Neural progenitor cell (in vitro differentiated cells): ENCODE results near the gene NWD2.

Source experiments
- EZH2 ChIP-seq: fragments of 200-600 bp; sonication (generic); IDR thresholded peaks from 2 replicates; pipeline ENCODE4 v1.6.1; 2017; ENCODE audit warnings: antibody characterized with exemption, mild to moderate bottlenecking, moderate library complexity
- EZH2phosphoT487 ChIP-seq: fragments of 200-600 bp; sonication (generic); IDR thresholded peaks from 2 replicates; pipeline ENCODE4 v1.6.1; 2017; ENCODE audit warnings: antibody characterized with exemption
- TF ChIP-seq, protein P1 (sequence below): fragments of 200-600 bp; sonication (generic); IDR thresholded peaks from 2 replicates; pipeline ENCODE4 v1.5.1; 2017; ENCODE audit warnings: antibody characterized with exemption, mild to moderate bottlenecking

DNA sequence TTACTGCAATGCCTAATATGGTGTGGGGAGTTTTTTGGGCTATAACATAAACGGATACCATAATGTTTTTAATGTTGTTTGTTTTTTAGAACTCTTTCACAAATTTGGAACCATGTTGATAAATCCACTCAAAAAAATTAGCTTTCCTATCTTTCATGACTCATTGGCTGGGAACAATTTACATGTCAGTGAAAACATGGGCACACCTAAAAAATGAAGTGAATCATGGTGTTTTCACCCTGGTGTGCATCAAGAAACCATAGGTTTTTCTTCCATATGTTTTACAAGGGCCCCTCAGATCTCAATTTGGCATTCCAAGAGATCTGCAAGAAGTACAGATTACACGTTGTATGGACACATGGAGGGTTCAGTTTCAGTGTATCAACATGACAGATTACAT is 207.1 kb downstream of the NWD2 start:
- TF ChIP-seq, protein P1, sequence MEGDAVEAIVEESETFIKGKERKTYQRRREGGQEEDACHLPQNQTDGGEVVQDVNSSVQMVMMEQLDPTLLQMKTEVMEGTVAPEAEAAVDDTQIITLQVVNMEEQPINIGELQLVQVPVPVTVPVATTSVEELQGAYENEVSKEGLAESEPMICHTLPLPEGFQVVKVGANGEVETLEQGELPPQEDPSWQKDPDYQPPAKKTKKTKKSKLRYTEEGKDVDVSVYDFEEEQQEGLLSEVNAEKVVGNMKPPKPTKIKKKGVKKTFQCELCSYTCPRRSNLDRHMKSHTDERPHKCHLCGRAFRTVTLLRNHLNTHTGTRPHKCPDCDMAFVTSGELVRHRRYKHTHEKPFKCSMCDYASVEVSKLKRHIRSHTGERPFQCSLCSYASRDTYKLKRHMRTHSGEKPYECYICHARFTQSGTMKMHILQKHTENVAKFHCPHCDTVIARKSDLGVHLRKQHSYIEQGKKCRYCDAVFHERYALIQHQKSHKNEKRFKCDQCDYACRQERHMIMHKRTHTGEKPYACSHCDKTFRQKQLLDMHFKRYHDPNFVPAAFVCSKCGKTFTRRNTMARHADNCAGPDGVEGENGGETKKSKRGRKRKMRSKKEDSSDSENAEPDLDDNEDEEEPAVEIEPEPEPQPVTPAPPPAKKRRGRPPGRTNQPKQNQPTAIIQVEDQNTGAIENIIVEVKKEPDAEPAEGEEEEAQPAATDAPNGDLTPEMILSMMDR = no peak
- TF ChIP-seq EZH2 (no peak), EZH2phosphoT487 (no peak)
